HL-60 (cell line): ENCODE data around the gene GALNT9.

ENCODE experiments used
- DNase-seq, 2 experiments: peaks; one replicate each; pipeline ENCODE4 v3.0.0-alpha.2; 2010 to 2020; ENCODE audit warnings: low read depth in 1 of 2, low spot score in 1 of 2
- H3K27ac ChIP-seq: fragments of 250-450 bp; sonication (Bioruptor Pico); replicated peaks from 2 replicates; pipeline ENCODE4 v1.5.1; 2020; ENCODE audit warnings: mild to moderate bottlenecking, moderate library complexity
- H3K27me3 ChIP-seq: fragments of 250-450 bp; sonication (Bioruptor Pico); 2 replicates; pipeline ENCODE4 v1.5.1; 2021; ENCODE audit warnings: mild to moderate bottlenecking, moderate library complexity; ENCODE audit not compliant: insufficient read depth, poor library complexity, severe bottlenecking
- H3K4me3 ChIP-seq: replicated peaks from 2 replicates; pipeline ENCODE4 v1.5.1; 2011; ENCODE audit warnings: mild to moderate bottlenecking, control low read depth, low read length; ENCODE audit not compliant: insufficient read depth
- CTCF ChIP-seq: IDR thresholded peaks from one replicate; pipeline ENCODE4 v1.5.1; 2011; ENCODE audit warnings: low read length, control low read depth, inconsistent platforms; ENCODE audit not compliant: insufficient read depth
- GABPA ChIP-seq: IDR thresholded peaks from 2 replicates; pipeline ENCODE4 v1.6.1; 2012; ENCODE audit warnings: low read depth
- POLR2AphosphoS5 ChIP-seq: IDR thresholded peaks from 2 replicates; pipeline ENCODE4 v1.6.1; 2012; ENCODE audit warnings: low read depth
- REST ChIP-seq: IDR thresholded peaks from 2 replicates; pipeline ENCODE4 v1.6.1; 2012; ENCODE audit warnings: low read depth; ENCODE audit not compliant: insufficient replicate concordance
- SPI1 ChIP-seq: IDR thresholded peaks from 2 replicates; pipeline ENCODE4 v1.6.1; 2012; ENCODE audit warnings: low read depth, mild to moderate bottlenecking, borderline replicate concordance

The GALNT9 gene

GRCh38 chr12:132257206-132257954 lies 72.0 kb downstream of the GALNT9 start:
- no peak overlapping the region for H3K27ac ChIP-seq
- TF ChIP-seq SPI1 = no peak
- no peak for TF ChIP-seq CTCF
- TF ChIP-seq REST = no peak
- no peak for TF ChIP-seq POLR2AphosphoS5
- TF ChIP-seq GABPA = no peak
- H3K27me3 ChIP-seq = no peaks in the 10 kb centered on the region
- no peak for DNase-seq
- no peak overlapping the region for H3K4me3 ChIP-seq

GRCh38 chr12:132256646-132257045 lies 72.7 kb downstream of the GALNT9 start:
- TF ChIP-seq GABPA = no peak
- no peak for TF ChIP-seq CTCF
- no peak for TF ChIP-seq POLR2AphosphoS5
- TF ChIP-seq SPI1 = no peak
- TF ChIP-seq REST = no peak
- no peaks in the 10 kb centered on the region for H3K27me3 ChIP-seq

GRCh38 chr12:132255642-132256041 lies 73.7 kb downstream of the GALNT9 start:
- TF ChIP-seq SPI1 (no peak), REST (no peak), GABPA (no peak), POLR2AphosphoS5 (no peak)
- H3K27me3 ChIP-seq = no peaks in the 10 kb centered on the region

More at GRCh38 chr12:132256646-132257045, 72.7 kb downstream of the GALNT9 start:
- H3K4me3 ChIP-seq = no peak overlapping the region
- no peak overlapping the region for H3K27ac ChIP-seq
- DNase-seq = no peak

More at GRCh38 chr12:132255642-132256041, 73.7 kb downstream of the GALNT9 start:
- DNase-seq = no peak
- Histone ChIP-seq H3K27ac (no peak overlapping the region), H3K4me3 (no peak overlapping the region)
